ENCODE measurements around the gene IL5.
"Not testable (repeated sequence)": the region's sequence is repeated elsewhere in the genome, so short reads cannot be mapped to it uniquely, and the experiment has no call there.

The IL5 gene

DNA sequence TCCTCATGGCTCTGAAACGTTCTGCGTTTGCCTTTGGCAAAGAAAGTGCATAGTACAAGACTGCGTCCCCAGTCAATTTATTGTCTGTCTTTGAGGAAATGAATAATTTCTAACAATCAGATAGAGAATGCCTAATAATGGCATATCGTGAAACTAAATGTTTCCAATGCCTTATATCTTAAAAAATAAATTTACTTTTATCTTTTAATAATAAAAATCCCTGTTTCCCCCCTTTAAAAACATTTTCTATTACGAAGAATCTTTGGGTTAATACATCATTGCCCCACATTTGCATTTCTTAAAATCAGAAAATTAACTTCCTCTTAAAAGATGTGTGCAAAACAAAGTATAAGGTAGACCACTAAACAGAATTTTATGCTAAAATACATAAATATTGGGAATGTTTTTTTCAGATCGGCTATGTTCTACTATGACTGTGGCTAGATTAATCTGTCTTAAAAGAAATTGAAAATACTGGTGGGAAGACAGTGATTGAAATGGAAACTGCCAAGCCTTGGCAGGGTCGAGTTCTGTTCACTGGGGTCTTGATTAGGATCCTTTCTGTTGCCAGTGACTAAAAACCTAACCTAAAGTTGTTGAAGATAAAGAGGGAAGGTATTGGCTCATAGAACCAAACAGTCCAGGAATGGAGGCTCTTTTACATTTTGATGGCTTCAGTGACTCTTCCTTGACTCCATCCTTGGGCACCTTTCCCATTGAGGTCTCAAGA is at the start of gene IL5:
Gene IL5, minus strand, starts transcription at position 51 of the 730 bp plus-strand sequence. Its CDS starts 44 bp downstream, at position 7.
- no peak for FAIRE-seq

DNA sequence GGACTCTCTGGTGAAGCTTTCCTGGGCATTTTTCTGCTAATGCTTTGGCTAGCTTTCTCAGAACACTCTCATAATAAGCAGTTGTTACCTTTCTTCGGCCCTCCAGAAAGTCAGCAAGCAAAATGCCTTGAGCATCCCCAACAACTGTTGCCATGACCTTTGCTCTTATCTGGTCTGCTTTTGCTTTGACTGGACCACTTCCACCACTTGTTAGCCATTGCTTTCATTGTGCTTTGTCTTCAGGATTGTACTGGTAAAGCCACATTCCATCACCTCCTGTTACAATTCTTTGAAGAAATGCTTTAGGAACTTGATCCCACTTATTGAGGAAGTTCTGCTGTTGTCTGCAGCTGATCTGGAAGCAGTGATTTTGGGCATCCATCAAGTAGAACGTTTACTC is 49.2 kb upstream of the IL5 start:
- FAIRE-seq, result no peak

DNA sequence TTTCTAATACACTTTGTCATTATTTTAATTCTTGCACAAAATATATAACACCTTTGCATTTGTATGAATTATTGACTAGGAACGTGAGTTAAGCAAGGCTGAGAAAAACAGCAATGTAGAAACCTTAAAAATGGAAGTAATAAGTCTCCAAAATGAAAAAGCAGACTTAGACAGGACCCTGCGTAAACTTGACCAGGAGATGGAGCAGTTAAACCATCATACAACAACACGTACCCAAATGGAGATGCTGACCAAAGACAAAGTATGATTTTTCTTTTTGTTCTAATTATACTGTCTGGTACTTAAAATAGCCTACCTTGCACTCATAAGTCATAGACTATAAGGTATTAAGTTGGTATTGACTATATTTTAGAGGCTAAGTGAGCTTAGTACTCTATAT is 47.8 kb upstream of the IL5 start:
- no peak for FAIRE-seq

GRCh38 chr5:132589467-132589866 is 46.1 kb upstream of the IL5 start:
- FAIRE-seq, result no peak

DNA sequence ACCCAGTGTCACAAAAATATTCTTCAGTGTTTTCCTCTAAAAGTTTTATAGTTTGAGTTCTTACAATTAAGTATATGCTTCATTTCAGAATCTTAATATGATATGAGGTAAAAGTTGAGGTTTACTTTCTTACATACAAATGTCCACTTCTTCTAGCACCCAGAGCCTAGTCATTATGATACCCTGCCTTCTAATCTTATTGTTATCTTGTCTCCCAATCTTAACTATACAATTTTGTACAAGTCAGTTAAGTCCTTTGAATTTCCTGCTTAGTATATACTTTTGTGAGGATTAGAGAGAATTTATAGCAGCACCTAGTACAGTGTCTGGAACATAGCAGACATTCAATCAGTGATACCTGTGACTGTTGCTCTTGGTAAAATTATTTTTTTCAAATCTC is 42.7 kb upstream of the IL5 start:
- FAIRE-seq, result no peak

DNA sequence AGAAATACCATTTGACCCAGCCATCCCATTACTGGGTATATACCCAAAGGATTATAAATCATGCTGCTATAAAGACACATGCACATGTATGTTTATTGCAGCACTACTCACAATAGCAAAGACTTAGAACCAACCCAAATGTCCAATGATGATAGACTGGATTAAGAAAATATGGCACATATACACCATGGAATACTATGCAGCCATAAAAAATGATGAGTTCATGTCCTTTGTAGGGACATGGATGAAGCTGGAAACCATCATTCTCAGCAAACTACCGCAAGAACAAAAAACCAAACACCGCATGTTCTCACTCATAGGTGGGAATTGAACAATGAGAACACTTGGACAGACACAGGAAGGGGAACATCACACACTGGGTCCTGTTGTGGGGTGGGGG is 41.2 kb upstream of the IL5 start:
- FAIRE-seq, result not testable (repeated sequence)

DNA sequence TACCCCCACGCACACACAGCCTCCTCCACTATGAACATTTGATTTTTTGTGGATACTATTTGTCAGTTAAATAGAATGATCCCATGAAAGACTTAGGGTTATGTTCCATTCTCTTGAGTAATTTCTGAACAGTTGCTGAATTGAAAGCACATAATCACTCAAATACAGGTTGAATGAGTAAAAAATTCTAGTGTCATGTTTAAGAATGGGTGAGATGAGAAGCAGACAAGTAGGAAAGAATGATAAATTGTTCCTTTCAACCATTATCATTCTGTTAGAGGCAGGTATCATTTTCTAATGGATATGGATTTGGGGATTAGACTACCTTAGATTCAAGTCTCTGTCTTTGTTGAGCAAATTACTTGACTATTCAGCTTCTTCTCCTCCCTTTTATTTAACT is 32.8 kb upstream of the IL5 start:
- FAIRE-seq, result no peak

- no peak for FAIRE-seq
Measured at GRCh38 chr5:132566657-132567056, 23.3 kb upstream of the IL5 start.

DNA sequence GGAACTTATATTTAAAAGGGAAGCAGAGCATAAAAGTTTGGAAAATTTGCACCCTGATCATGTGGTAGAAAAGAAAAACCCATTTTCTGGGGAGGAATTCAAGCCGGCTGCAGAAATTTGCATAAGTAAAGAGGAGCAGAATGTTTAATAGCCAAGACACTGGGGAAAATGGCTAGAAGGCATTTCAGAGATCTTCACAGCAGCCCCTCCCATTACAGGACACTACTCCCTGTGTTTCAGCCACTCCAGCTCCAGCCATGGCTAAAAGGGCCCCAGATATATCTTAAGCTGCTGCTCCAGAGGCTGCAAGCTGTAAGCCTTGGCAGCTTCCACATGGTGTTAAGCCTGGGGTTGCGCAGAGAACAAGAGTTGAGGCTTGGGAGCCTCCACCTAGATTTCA is 21.2 kb upstream of the IL5 start:
- not testable (repeated sequence) for FAIRE-seq

DNA sequence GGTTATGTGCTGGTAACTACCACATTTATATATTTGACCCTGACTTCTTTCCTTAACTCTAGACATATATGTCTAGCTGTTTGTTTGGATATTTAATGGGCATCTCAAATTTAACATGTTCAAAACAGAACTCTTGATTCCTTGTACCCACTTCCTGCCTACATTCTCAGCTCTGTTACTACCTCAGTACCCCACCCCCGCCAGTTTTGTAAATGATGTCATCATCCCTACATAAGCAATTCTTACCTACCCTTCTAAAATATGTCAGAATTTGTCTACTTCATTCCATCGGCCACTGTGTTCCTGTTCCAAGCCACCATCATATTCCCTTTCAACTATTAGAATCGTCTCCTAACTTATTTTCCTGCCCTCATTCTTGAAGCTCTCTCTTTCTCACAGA is 18.3 kb upstream of the IL5 start:
- no peak for FAIRE-seq

- FAIRE-seq, result no peak
Measured at GRCh38 chr5:132559383-132560060, 16.2 kb upstream of the IL5 start.

GRCh38 chr5:132557478-132558172 is 14.3 kb upstream of the IL5 start:
- peak; percentile 34 for FAIRE-seq

DNA sequence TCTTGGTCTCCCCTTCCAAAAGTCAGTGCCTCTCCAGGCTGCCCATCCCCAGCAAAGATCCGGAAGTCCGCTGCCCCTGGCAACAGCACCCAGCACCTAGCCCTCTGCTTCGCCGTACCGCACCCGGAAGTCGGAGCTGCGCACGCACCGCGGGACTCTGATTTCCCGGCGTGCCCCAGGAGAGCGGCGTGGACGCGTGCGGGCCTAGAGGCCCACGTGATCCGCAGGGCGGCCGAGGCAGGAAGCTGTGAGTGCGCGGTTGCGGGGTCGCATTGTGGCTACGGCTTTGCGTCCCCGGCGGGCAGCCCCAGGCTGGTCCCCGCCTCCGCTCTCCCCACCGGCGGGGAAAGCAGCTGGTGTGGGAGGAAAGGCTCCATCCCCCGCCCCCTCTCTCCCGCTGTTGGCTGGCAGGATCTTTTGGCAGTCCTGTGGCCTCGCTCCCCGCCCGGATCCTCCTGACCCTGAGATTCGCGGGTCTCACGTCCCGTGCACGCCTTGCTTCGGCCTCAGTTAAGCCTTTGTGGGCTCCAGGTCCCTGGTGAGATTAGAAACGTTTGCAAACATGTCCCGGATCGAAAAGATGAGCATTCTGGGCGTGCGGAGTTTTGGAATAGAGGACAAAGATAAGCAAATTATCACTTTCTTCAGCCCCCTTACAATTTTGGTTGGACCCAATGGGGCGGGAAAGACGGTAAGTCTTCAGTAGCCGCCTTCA is 13.6 kb upstream of the IL5 start, which contains the start of gene RAD50:
Gene RAD50, plus strand, starts transcription at position 215 of the 715 bp plus-strand sequence. Its CDS starts 348 bp downstream, at position 563.
- peak; percentile 67 for FAIRE-seq

- FAIRE-seq, result peak; percentile 53
Measured at GRCh38 chr5:132556153-132556762, 12.9 kb upstream of the IL5 start.

- peak; percentile 9 for FAIRE-seq
Measured at GRCh38 chr5:132549576-132549975, 6.3 kb upstream of the IL5 start.

GRCh38 chr5:132548834-132549233 is 5.5 kb upstream of the IL5 start:
- not testable (repeated sequence) for FAIRE-seq

DNA sequence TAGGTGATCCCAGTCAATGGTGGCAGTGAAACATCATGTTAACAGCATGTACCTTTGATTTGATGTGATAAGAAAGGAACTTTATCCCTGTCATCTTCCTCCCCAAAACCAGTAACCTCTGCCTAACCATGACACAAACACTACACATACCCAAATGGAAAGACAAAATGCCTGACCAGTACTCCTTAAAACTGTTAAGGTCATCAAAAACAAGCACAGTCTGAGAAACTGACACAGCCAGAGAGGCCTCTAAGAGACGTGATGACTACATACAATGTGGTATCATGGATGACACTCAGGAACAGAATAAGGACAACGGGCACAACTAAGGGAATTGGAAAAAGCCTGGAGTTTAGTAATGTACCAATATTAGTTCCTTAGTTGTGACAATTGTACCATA is 3.9 kb upstream of the IL5 start:
- no peak for FAIRE-seq

DNA sequence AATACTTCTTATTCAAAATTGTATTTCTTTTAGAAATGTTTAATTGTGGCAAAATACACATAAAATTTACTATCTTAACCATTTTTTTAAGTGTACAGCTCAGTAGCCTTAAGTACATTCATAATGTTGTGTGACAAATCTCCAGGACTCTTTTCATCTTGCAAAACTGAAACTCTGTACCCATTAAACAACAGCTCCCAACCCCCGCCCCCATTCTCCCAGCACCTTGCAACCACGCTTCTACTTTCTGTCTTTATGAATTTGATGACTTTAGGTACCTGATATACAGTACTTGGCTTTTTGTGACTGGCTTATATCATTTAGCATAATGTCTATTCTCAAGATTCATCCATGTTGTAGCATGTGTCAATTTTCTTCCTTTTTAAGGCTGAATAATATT is 2.8 kb upstream of the IL5 start:
- no peak for FAIRE-seq

DNA sequence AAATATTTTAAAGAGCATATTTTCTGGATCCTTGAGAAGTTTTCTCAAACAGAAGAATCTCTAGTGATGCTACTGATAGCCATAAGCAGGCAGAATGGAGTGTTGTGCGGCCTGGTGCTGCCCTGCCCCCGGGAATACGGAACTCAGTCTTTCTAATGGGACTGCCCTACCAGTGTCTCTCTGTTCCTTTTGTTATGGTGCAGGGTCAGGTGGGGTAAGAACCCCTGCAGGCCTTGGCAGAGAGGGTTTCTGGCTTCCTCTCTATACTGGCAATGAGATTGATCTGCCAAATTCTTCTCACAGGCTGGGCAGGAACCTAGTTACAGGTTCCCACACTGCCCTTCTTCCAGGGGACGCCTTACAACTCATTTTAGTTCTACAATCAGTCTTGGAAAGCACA is 2.6 kb downstream of the IL5 start:
- FAIRE-seq, result no peak

DNA sequence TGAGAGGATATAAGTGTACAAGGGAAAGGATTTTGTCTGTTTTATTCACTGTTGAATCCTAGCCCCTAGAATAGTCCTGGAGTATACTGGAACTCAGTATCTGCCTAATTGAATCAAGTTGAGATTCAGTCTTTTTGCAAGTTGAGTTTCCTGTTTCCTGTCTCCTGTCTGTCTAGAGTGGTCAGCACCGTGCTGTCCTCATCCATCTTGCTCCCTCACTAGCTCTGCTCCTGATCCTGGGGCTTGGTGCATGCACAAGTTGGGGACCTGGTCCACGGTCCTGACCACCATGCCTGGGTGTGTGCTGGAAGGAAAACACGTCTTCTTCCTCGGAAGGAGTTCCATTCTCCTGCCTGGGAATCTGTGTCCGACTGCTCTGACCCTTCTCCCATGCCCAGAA is 3.2 kb downstream of the IL5 start:
- FAIRE-seq, result no peak

- FAIRE-seq, result no peak
Measured at GRCh38 chr5:132539716-132540115, 3.6 kb downstream of the IL5 start.

DNA sequence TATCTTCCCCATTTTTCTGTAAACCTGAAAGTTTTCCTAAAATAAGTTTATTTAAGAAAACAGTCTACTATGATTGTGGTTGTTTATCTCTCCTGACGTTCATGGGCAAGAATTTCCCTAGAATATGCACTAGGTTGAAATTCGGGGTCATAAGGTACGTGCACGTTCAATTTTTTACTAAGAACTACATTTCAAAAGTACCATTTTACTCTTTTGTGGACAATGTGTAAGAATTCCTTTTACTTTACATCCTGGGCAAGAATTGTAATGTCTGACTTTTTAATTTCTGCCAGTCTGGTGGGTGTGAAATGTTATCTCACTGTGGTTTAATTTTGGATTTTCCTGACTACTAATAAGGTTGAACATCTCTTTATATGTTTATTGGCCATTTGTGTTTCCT is 12.4 kb downstream of the IL5 start:
- no peak for FAIRE-seq

All from A204.1 (cell line).